Astrocyte of the cerebellum (primary cell): ENCODE measurements around the gene UBXN10.

ENCODE experiments used
- DNase-seq: peaks from one replicate; pipeline ENCODE4 v3.0.0-alpha.2; 2011; ENCODE audit warnings: low read depth
- H3K4me3 ChIP-seq: 2 replicates; pipeline ENCODE4 v1.5.1; 2011; ENCODE audit warnings: mild to moderate bottlenecking, low read depth, low read length, moderate library complexity
- in situ Hi-C: cut with HindIII; loops from 2 replicates; pipeline ENCODE4 v1.10.0; 2017; ENCODE audit warnings: low sequenced_read_pairs
- TF ChIP-seq, protein P1 (sequence below): IDR thresholded peaks from 2 replicates; pipeline ENCODE4 v1.5.1; 2012; ENCODE audit warnings: low read length, low read depth, moderate library complexity, mild to moderate bottlenecking; ENCODE audit errors: missing control alignments

UBXN10 gene

DNA sequence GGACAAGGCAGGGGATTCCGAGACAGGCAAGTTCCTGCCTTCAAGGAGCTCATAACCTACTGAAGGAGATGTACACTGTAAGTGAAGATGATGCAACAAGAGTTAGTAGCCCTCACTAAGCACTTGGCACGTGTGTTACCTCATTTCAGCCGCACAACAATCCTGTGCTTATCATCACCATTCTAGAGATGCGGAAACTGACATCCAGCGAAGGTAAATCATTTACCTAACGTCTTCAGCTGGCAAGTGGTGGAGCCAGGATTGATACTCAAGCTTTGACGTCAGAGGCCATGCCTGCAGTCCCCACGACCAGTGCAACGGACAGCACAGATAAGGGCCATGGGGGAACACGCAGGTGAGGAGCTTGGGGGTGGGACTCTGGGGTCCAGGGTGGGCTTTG, 2.9 kb upstream of the UBXN10 start:
- no peak overlapping the region for H3K4me3 ChIP-seq
- no peak for DNase-seq
- TF ChIP-seq, protein P1, sequence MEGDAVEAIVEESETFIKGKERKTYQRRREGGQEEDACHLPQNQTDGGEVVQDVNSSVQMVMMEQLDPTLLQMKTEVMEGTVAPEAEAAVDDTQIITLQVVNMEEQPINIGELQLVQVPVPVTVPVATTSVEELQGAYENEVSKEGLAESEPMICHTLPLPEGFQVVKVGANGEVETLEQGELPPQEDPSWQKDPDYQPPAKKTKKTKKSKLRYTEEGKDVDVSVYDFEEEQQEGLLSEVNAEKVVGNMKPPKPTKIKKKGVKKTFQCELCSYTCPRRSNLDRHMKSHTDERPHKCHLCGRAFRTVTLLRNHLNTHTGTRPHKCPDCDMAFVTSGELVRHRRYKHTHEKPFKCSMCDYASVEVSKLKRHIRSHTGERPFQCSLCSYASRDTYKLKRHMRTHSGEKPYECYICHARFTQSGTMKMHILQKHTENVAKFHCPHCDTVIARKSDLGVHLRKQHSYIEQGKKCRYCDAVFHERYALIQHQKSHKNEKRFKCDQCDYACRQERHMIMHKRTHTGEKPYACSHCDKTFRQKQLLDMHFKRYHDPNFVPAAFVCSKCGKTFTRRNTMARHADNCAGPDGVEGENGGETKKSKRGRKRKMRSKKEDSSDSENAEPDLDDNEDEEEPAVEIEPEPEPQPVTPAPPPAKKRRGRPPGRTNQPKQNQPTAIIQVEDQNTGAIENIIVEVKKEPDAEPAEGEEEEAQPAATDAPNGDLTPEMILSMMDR, result no peak
- in situ Hi-C loops, result no loop called here

DNA sequence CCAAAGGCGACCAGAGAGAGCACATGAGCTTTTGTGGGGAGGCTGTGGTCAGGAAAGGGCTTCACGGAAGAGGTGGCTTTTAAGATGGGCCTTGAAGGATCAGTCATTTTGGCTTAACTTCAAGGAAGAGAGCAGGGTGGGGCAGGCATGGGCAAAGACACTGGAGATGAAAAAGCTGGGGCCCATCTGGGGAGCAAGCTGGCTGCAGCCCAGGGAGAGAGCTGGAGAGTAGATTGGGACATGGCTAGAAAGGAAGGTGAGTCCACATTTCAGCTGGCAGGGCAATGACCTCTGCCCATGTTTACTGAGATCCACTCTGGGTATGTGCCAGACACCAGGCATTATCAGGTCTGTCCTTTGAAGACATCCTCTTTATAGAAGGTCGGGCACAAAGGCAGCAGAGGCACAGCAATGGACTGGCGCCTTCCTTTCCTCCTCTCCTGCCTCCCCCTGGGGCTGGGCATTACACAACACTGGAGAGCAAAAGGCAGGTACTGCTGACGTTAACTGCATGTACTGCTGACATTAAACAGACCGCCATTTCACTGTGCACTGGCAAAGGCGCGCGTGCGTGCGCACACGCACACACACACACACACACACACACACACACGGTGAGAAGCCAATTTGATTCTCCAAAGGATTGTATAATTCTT, 2.2 kb upstream of the UBXN10 start:
- TF ChIP-seq, protein P1, result no peak
- DNase-seq, result no peak
- H3K4me3 ChIP-seq, result no peak overlapping the region
- in situ Hi-C loops, result no loop called here

DNA sequence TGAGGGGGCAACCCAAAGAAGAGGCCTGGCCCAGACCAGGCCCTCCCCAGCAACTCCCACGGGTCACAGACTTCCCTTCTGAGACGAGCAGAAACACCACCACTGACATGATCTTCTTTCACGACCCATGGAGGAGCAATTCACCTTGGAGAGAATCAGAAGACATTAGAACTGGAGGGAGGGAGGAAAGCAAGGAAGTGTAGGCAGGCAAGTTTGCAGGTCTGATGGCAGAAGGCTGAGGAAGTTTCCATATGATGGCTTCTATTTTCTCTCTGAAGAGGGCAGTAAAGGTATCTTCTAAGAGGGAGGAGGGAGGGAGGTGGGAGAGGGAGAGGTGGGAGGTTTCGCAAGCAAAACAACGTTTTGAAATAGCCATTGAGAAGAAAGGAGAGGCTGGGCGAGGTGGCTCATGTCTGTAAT, 1.4 kb upstream of the UBXN10 start:
- H3K4me3 ChIP-seq, result no peak overlapping the region
- TF ChIP-seq, protein P1, result no peak
- no peak for DNase-seq
- in situ Hi-C loops, result no loop called here

DNA sequence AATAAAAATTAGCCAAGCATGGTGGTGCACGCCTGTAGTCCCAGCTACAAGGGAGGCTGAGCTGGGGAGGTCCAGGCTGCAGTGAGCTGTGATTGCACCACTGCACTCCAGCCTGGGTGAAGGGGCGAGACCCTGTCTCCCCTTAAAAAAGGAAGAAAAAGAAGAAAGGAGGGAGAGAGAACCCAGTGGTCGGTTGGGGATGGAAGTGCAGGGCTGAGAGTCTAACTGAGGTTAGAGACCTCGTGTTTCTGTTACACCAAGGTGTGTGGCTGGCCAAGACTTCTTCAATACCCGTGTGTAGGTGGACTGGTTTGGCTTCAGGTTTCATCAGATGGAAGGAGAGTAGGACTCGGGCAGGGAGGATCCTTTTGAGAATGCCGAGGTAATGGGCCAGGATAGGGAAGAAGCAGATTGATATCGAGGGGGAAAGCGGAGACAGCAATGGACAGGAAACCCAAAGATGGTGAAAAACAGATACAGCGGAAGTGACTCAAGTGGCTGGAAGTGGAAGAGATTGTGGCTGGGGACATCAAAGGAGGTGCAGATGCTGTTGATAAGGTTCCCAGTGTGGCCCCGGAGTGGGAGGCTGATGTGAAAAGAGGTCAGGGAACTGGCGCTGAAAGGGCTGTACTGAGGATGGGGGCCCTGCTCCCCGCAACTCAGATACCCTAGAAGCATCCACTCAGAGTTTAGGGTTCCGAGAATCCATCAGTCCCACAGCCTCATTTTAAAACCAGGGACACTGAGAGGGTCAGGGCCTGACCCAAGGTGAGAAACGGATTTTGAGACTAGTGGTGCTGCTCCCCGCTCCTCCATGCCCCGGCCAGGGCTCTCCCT, 681 bp upstream of the UBXN10 start:
- in situ Hi-C loops, result no loop called here
- no peak for DNase-seq
- H3K4me3 ChIP-seq, result no peak overlapping the region
- TF ChIP-seq, protein P1, result no peak

DNA sequence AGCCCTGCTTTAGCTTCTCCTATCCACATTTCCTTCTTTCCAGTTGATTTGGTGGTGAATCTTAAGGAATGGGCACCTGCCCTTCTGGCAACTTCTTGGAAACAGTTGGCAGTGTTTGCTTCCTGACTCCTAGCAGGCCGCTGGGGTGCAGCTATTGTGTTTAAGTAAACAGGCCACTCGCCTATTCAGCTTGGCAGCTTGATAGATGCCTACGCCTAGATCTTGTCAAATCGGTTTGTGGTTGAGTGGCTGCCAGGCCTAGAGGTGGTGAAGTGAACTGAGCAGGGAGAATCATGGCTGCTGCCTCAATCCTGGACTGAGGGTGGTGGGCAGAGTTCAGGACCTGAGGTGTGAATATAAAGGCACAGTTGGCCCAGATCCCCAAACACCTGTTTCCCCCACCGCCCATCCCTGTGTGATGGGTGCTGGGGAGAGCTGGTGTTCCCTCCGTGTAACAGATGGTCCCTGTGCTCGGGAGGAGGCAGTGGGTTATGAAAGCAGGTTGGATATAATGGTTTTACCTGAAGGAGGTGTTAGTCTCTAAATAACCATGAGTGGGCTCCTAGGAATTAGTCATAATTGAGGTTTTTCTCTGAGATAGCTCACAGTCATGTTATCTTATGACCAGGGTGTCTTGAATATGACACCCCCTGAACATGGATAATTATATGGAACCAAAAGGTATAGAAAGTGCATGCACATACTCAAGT, 1.4 kb downstream of the UBXN10 start:
- no peak for DNase-seq
- TF ChIP-seq, protein P1, result no peak
- in situ Hi-C loops, result no loop called here
- H3K4me3 ChIP-seq, result no peak overlapping the region

DNA sequence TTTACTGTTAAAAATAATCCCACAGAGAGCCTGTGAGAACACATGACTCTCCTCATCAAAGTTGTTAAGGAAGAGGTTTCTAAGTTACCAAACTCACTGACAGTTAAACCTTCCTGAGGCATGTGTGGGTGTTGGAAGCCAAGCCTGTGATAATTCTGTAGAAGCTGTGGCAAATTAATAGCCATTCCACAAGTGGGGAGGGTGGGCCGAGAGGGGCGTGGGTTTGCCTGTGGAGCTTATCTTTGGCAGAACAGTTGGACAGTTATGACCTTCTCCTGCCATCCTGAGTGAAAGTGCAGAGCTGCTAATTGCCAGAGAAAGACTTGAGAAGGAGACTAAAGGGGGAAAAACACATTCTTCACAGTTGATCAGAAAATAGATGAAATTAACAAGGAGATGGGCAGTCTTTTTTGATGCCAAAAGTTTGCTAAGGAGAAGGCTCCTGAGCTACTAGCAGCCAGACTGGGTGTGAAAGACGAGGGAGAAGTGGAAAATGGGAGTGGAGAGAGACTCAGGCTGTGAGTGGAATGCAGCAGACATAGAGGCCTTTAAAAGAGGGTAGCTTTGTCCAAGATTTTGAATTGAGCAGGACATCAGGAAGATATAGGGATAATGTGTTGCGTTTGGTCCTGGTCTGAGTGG, 2.0 kb downstream of the UBXN10 start:
- no peak for DNase-seq
- in situ Hi-C loops, result no loop called here

More for the DNA sequence above, 2.0 kb downstream of the UBXN10 start:
- no peak overlapping the region for H3K4me3 ChIP-seq
- TF ChIP-seq, protein P1, result no peak
